ENCODE measurements around the gene F13A1.
"Not testable (repeated sequence)": the region's sequence is repeated elsewhere in the genome, so short reads cannot be mapped to it uniquely, and the experiment has no call there.

F13A1 gene

GRCh38 chr6:6317825-6318733 lies 2.4 kb downstream of the F13A1 start:
- DNase-seq, result no peak

GRCh38 chr6:6317386-6317785 lies 3.1 kb downstream of the F13A1 start:
- no peak for DNase-seq

- peak; percentile 59 for DNase-seq
Observed at GRCh38 chr6:6315660-6316059, 4.8 kb downstream of the F13A1 start.

- no peak for DNase-seq
Observed at GRCh38 chr6:6314596-6314995, 5.9 kb downstream of the F13A1 start.

GRCh38 chr6:6312901-6313441 lies 7.5 kb downstream of the F13A1 start:
- no peak for DNase-seq

- DNase-seq, result no peak
Observed at GRCh38 chr6:6305575-6305974, 14.9 kb downstream of the F13A1 start.

GRCh38 chr6:6300383-6300782 lies 20.1 kb downstream of the F13A1 start:
- not testable (repeated sequence) for DNase-seq

GRCh38 chr6:6293317-6293716 lies 27.1 kb downstream of the F13A1 start:
- DNase-seq, result no peak

- no peak for DNase-seq
Observed at GRCh38 chr6:6287415-6287814, 33.0 kb downstream of the F13A1 start.

- DNase-seq, result no peak
Observed at GRCh38 chr6:6285679-6286078, 34.8 kb downstream of the F13A1 start.

GRCh38 chr6:6284221-6284966 lies 36.1 kb downstream of the F13A1 start:
- DNase-seq, result no peak

- DNase-seq, result no peak
Observed at GRCh38 chr6:6283746-6284145, 36.7 kb downstream of the F13A1 start.

- no peak for DNase-seq
Observed at GRCh38 chr6:6282716-6283115, 37.7 kb downstream of the F13A1 start.

GRCh38 chr6:6277413-6277812 lies 43.0 kb downstream of the F13A1 start:
- no peak for DNase-seq

GRCh38 chr6:6270948-6271535 lies 49.4 kb downstream of the F13A1 start:
- DNase-seq, result no peak

- no peak for DNase-seq
Observed at GRCh38 chr6:6260196-6260722, 60.2 kb downstream of the F13A1 start.

GRCh38 chr6:6256886-6257285 lies 63.6 kb downstream of the F13A1 start:
- no peak for DNase-seq

- DNase-seq, result no peak
Observed at GRCh38 chr6:6256259-6256658, 64.2 kb downstream of the F13A1 start.

GRCh38 chr6:6251555-6252280 lies 68.7 kb downstream of the F13A1 start:
- no peak for DNase-seq

- DNase-seq, result no peak
Observed at GRCh38 chr6:6248651-6249050, 71.8 kb downstream of the F13A1 start.

- no peak for DNase-seq
Observed at GRCh38 chr6:6246544-6246943, 73.9 kb downstream of the F13A1 start.

- no peak for DNase-seq
Observed at GRCh38 chr6:6244624-6245023, 75.8 kb downstream of the F13A1 start.

GRCh38 chr6:6243846-6244245 lies 76.6 kb downstream of the F13A1 start:
- no peak for DNase-seq

Measured in NCI-H2029 (cell line).